Stimulated activated CD8-positive, alpha-beta memory T cell treated with anti-CD3 and anti-CD28 coated beads, Interleukin-15, amount 100 ng/mL, for 24 hours (primary cell): ENCODE results near the gene RPP40.
"Not testable (repeated sequence)": the region's sequence is repeated elsewhere in the genome, so short reads cannot be mapped to it uniquely, and the experiment has no call there.

Experiments
- DNase-seq: peaks from one replicate; pipeline ENCODE4 v3.0.0-alpha.2; 2020; ENCODE audit warnings: low read depth

RPP40 gene

DNA sequence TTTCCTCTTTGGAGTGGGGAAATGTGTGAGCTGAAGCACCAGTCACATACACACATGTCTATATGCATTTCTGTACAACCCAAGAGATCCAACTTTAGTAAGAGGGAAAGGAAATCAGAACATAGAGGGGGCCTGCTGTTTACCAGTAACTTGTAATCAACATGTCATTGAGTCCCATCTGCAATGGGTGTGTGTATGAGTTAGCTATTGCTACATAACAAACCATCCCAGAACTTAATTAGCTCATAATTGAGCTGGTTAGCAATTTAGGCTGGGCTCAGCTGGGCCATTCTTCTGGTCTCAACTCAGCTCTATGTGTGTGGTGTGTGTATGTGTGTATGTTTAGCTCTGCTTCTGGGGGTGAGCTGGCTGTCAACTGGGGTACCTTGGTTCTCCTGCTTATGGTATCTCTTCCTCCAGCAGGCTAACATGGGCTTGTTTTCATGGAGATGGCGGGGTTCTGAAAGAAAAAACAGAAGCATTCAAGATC lies 10.3 kb upstream of the RPP40 start:
- no peak for DNase-seq

DNA sequence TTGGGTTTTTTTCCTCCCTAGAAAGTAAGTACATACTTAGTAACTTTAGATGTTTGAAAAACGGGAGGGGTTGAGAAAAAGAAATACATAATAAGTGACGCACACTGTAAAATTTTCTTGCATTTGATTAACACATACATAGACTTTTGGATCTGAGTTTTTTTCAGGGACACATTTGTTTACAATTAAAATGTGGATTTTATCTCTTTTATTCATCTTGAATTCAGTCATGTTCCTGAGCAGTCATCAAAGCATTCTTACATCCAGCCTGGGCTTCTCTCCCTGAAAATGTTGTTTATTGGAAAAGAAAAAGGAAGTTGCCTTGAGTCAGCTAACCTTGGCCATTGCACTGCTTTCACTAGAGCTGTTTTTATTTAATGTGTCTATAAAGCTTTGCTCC lies 8.7 kb upstream of the RPP40 start:
- no peak for DNase-seq

DNA sequence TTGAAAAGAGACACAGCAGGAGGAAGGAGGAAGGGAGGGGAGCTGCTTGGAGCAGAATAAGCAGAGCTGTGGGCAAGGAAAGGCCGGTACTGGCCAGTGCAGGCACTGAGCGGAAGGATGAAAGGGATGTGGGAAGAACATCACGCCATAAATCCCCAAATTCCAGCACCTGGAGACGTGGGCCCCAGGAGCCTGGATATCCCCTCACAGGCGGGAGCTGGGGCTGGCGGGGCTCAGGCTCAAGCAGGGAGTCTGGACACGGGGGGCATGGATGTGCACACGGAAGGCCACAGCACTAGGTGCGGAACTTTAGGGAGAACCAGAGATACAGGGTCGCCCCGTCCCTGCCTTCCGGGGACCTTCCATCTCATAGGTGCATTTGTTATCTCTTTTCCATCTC lies 7.5 kb upstream of the RPP40 start:
- no peak for DNase-seq

DNA sequence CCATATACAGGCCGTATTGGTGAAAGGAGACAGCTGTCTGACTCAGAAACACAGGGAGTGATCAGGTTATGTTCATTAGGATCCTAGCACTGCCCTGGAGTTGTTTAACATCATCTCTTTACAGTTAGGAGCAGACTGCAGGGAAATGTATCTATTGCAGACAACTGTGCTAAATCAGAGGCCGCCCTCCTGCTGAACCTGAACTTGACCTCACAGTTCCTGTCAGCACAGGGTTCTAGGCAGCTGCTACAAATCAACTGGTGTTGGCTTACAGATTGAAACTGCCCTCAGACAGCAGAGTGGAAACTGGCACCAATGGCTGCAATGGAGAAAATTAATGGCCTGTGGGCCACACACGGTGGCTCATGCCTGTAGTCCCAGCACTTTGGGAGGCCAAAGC lies 3.7 kb upstream of the RPP40 start:
- no peak for DNase-seq

DNA sequence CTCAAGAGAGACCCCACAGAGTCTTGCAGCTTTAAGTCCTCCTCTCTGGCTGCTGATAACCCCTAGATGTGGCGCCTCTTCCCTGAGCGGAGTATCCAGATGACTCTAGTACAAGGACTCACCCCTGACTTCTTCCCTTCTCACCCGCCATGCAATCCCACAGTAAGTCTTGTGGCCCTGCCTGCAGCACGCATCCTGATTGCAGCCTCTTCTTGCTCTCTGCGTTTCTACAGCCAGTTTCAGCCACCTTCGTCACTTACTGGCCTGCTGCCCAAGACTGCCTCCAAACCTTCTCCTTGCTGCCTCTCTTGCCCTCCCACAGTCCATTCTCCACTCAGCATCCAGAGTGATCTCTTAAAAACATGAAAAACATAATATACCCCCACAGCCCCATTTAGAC lies 2.4 kb upstream of the RPP40 start:
- DNase-seq = no peak

DNA sequence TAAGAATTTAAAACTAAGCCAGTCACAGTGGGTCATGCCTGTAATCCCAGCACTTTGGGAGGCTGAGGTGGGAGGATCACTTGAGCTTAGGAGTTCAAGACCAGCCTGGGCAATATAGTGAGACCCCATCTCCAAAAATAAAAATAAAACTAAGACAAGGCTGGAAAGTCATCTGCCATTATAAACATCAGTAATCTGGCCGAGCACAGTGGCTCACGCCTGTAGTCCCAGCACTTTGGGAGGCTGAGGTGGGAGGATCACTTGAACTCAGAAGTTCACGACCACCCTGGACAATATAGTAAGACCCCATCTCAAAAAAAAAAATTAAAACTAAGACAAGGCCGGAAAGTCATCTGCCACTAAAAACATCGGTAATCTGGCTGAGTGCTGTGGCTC lies 1.2 kb upstream of the RPP40 start:
- DNase-seq = not testable (repeated sequence)

DNA sequence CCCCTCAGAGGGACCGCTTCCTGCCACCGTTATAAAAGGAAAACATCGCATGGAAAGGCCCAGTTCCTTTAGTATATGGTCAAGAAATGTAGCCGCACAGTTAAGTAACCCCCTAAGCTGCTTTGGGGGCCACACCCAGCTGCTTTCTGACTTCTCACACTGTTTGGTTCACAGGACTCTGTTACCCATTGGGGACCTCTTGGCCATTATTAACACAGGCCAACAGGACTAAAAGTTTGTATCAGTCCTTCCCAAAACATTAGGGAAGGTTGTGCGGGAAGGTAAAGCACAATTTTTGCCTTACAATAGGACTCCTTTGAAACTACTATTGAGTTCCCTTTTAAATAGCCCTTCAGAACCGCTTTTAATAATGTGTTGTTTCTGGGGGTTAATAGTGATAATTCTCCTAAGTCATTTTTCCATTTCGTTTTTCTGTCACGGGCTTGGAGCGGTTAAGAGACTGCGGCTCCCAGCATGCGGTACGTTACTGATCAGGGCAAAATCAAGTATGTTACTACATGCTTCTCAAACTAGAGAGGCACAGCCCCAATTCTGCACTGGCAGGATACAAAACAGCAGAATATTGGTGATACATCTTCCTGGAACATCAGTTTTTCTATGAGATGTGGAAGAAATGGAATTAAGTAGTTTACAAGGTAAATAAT lies 668 bp upstream of the RPP40 start:
- no peak for DNase-seq

DNA sequence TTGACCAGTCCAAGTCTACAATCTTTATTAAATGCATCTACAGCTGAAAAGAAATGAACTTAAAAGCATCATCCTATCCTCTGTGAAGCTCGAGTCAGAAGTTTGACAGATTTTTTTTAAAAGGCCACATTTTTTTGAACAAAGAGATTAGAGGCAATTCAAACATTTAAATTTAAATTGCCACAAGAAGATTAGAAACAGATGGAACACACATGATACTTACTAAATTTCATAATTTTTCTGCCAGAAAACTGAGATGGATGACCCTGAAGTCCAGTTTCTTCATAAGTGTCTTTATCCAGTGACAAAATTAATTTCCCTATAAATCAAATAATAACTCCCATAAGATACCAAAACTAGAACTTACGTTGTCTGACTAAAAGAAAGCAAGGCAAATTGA lies 4.3 kb downstream of the RPP40 start:
- DNase-seq = no peak

DNA sequence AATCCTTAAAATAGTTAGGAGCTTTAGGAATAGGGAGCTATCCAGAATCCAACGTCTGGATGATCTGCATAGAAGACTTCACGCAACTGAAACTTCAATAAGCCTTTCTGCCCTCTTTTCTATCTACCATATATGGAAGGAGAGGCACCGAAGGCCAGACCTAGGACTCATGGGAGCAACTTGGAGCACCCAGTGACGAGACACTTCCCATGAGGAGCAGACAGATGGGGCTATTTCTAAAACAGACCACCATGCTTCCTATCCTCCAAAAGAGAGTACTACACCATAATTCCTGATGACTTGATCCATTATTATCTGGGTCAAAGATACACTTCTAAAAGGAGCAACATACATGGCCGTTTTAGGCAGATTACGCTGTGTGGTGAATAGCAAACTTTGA lies 6.0 kb downstream of the RPP40 start:
- DNase-seq = no peak

DNA sequence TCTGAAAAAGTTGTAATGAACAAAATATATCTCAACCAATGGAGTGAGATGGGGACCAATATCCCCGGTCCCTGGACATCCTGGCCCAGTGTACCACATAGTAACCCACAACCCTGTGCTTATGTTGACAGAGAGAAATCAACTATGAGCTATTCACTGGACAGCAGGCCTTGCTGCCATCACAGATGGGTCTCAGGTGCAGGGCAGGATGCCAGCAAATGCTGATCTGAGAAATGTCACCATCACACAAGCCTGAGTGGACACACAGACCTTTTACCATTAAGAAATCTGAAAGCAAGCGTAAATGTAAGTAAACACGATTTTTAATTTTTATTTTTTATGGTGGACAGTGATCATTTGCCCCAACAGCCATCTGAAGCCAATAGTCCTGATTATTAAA lies 9.1 kb downstream of the RPP40 start:
- DNase-seq = no peak

DNA sequence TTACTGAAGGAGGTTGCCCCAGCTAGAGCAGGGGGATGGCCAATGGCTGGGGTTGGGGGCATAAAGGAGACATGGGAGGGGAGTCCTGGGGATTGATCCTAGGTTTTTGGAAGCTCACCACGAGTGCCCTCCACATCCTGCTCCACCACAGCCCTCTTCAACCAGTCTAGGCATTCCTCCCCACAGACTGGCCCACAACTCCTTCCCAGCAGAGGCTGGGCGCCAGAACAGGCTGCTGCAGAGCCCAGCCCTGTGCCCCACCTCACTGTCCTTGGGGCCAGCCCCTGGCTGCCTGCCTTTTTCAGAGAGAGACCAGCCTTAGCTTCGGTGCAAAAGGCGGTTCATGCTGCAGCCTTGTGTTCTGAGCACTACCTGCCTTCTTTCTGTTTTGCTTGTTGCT lies 16.4 kb downstream of the RPP40 start:
- DNase-seq = no peak

DNA sequence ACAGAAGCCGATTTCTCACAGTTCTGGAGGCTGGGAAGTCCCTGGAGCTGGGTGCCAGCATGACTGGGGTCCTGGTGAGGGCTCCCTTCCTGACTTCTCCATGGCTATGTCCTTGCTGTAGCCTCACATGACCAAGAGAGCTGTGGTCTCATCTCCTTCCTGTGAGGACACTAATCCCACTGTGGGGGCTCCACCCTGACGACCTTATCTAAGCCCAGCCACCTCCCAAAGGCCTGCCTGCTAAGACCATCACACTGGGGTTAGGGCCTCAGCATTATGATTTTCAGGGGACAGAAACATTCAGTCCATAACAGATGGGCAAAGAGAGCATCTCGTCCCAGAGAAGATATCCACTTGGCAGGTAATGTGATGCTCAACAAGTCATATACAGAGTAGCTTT lies 16.8 kb downstream of the RPP40 start:
- DNase-seq = no peak

DNA sequence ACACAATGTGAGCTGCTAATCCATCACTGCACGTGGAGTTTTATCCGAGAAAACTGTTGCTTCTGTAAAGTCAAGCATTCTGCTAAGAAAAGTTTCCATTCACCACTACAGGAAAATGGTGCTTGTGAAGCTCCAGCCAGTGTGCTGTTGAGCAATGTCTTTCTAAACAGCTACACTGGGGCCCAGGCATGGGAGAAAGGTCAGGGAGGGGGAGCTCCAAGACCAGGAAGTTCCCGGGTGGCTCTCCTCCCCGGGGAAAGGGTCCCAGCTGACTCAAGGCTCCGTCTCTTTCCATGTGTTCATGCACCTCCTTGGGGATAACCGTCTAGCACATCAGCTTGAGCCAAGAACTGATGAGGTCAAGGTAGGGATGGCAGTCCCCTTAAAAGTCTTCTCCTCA lies 20.5 kb downstream of the RPP40 start:
- DNase-seq = no peak

DNA sequence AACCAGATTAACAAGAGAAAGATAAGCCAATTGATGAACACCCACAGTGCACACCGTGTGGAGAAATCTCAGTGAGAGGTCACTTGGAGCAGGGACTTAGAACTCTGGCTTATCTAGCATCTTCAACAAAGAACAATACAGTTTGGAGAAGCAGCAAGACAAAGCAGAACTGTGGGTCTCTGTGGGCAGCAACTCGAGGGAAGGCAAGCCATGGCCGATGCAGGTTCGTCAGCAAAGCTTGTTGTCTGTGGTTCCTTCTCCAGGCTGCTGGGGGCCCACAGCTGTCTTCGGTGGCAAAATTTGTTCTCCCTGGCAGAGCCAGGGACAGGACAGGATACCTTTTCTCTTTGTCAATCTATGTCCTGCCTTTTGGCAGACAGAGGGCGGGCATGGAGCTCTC lies 22.1 kb downstream of the RPP40 start:
- no peak for DNase-seq

DNA sequence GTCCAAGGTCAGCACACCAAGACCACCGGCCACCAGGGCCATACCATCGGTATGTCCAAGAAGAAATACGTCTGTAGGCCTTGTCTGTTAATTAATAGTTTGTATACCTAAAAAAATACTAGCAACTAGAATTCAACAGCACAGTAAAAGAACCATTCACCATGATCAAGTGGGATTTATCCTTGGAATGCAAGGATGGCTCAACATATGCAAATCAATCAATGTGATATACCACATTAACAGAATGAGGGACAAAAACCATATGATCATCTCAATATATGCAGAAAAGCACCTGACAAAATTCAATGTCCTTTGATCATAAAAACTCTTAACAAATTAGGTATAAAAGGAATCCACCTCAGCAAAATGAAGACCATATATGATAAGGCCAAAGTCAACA lies 24.4 kb downstream of the RPP40 start:
- DNase-seq = no peak

DNA sequence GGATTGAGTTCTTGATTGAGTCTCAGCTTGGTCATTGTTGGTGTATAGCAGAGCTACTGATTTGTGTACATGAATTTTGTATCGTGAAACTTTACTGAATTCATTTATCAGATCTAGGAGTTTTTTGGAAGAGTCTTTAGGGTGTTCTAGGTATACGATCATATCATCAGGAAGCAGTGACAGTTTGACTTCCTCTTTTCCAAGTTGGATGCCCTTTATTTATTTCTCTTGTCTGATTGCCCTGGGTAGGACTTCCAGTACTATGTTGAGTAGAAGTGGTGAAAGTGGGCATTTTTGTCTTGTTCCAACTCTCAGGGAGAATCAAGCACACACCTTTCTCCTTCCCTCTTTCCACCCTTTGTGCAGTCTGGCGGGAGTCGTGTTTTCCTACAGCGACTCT lies 26.4 kb downstream of the RPP40 start:
- no peak for DNase-seq

DNA sequence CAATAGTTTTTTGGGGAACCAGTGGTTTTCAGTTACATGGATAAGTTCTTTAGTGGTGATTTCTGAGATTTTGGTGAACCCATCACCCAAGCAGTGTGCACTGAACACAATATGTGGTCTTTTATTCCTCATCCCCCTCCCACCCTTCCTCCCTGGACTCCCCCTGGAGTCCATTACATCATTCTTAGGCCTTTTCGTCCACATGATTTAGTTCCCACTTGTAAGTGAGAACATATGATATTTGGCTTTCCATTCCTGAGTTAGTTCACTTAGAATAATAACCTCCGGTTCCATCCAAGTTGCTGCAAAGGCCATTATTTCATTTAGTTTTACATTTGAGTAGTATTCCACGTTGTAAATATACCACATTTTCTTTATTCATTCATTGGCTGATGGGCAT lies 28.3 kb downstream of the RPP40 start:
- DNase-seq = no peak

DNA sequence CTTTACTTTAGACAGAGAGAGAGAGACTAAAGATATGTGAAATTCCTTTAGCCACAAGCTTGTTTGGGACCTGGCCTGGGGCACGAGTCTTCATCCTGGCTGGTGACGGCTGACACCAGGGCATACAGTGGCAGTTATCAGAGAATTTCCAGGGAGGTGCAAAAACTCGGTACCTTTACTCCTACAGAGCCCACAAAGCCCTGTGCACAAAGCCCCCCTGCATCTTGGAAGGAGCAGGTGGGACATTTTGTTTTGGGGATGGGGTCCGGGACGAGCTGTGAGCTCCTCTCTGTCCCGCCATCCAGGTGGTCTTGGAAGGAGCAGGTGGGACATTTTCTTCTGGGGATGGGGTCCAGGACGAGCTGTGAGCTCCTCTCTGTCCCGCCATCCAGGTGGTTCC lies 28.9 kb downstream of the RPP40 start:
- no peak for DNase-seq

DNA sequence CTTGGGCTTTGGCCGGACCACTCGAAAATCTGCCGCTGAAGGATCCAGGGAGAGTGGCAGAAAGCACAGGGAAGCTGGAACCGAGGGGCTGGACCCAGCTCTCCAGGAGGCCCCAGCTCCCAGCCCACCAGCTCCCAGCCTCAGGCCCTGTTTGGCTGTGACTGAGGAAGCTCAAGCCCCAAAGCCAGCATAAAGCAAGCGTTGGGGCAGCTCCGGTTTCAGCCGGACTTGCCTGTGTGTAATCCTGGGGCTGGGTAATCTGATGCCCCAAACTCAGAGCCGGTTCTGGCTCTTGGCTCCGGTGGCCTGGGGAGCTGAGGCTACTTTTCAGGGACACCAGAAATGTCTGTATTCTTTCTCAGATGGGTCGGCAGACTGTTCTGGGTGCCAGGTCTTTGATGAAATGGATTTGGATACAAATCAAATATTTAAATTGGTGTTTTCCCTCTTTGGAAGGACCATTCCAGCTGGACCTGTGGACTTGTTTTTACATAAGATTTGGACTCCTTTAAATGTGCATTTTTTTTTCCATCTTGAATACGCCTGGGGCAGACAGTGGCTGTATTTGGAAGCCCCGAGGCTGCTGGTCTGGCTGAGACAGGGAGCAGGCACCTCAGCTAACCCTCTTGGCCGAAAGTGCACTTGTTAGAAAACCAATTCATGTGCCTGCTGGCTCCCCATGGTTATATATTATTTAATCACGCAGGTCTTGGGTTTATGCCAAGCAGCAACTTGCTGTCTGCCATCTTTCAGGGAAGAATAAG lies 29.7 kb downstream of the RPP40 start:
- no peak for DNase-seq

DNA sequence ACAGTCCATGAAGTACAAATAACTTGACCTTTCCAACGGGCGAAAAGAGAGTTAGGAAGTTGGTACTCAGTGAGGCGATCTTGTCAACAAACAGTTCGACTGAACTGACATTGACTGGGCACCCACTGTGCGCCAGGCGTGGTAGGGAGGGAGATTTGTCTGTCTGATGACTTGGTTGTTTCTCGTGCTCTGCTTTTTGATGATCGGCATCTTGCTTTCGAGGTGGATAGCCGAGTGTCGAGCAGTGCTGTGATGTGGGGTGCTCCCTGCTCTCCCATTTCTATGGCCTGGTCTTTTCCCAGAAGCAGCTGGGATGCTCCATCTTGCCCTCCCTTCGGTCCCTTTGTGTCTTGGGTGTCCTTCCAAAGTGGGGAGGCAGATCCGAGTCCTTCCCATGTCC lies 30.4 kb downstream of the RPP40 start:
- DNase-seq = no peak

DNA sequence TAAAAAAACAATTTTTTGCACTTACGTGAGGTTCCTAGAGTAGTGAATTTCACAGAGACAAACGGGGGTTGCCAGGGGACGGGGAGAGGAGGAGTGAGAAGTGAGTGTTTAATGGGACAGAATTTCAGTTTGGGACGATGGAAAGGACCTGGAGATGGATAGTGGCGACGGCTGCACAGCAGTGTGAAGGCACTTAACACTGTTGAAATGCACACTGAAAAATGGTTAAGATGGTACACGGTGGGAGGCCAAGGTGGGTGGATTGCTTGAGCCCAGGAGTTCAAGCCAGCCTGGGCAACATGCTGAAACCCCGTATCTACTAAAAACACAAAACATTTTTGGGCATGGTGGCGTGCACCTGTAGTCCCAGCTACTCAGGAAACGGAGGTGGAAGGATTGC lies 31.4 kb downstream of the RPP40 start:
- no peak for DNase-seq

DNA sequence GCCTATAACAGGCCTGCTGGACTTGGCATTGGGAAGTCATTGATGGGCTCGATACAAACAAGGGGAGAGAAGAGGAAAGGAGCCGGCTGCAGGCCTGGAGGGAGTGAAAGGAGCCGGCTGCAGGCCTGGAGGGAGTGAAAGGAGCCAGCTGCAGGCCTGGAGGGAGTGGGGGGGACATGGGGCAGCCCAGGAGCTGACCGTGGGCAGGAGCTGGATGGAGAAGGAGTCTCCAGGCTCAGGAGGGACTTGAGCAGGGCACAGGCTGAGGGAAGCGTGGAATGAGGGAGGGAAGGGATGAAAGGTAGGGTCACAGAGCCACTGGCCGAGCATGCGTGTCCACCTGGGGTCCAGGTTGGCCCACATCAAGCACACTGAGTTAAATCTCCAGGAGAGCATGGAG lies 32.0 kb downstream of the RPP40 start:
- no peak for DNase-seq

DNA sequence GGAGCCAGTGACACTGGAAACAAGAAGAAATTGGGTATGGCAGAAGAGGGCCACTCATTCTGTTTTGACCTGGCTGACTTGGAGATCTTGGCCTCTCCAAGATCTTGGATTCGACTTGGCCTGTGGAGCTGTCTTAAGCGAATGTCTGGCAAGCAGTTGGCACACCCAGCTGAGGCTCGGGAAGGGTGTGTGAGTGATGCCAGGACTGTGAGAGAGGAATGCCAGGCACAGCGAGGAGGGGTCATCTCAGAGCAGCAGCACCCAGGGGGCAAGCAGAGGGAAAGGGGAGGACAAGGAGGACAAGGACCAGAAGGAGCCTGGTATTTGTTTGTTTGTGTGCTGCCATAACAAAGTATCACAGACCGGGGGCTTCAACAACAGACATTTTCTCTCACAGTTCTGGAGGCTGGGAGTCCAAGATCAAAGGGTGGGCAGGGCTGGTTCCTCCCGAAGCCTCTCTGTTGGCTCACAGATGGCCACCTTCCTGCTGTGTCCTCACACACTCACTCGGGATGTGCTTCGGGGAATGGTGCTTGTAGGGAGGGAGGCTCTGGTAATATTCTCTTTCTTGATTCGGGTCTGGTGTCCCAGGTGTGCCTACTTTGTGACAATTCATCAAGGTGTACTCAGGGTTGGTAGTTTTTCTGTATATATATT lies 33.0 kb downstream of the RPP40 start:
- DNase-seq = no peak
